HepG2 (cell line): ENCODE results near the gene C6orf62. TPM values are rescaled to one million over a fixed set of nuclear protein-coding genes. Genes with fewer than 3 reads are reported as not detected.
A peak's percentile ranks its signal among the peaks of the same experiment; 100 is the strongest.

Experiments
- ATAC-seq: fragments of 200-7000 bp; cut with Tn5 transposase; 3 replicates; pipeline ENCODE4 v1.9.1; 2020; ENCODE audit warnings: mild to moderate bottlenecking, moderate library complexity
- BruUV-seq: library from RNA; stranded (reverse); fragments of 400-500 nt; replicated peaks from 2 replicates; lab custom pipeline; 2021; lab: Mats Ljungman, UMichigan
- CTCF ChIA-PET: fragments of 300-600 bp; formaldehyde crosslinking; extraction: SDS; loops from one replicate; lab custom pipeline; 2021; ENCODE audit warnings: low total read pairs, inconsistent platforms, low intra/inter-chr PET ratio; lab: Yijun Ruan, JAX
- POLR2A ChIA-PET: fragments of 350-600 bp; sonication (Branson Sonifier 250); formaldehyde crosslinking; loops from one replicate; lab custom pipeline; 2020; ENCODE audit warnings: antibody characterized with exemption, inconsistent platforms; lab: Yijun Ruan, JAX
- DNase-seq: peaks from one replicate; pipeline ENCODE4 v3.0.0-alpha.2; 2015; ENCODE audit warnings: low spot score
- FAIRE-seq: peaks from 3 replicates; lab custom pipeline; 2011; peaks lifted over from hg19 to GRCh38; lab: Jason Lieb, UNC
- H2AFZ ChIP-seq: one replicate; pipeline ENCODE4 v1.6.1; 2011; ENCODE audit warnings: low read length, inconsistent platforms
- H3K27ac ChIP-seq: fragments of 300-600 bp; 3 replicates; pipeline ENCODE4 v1.8.0; 2011; ENCODE audit warnings: mixed run types, mild to moderate bottlenecking, mixed read lengths, low read length, inconsistent platforms; ENCODE audit not compliant: insufficient read depth; ENCODE audit errors: extremely low read length
- H3K27me3 ChIP-seq, 2 experiments: fragments of 200-600 bp in 1 of 2; 2 replicates in 1 of 2; 3 replicates in 1 of 2; pipeline versions ENCODE4 v1.6.0 to v1.8.0; 2011; ENCODE audit warnings: low read length in 2 of 2, mild to moderate bottlenecking in 2 of 2, moderate library complexity in 2 of 2, inconsistent platforms in 1 of 2; ENCODE audit not compliant: insufficient read depth in 2 of 2, control insufficient read depth in 1 of 2
- H3K36me3 ChIP-seq, 2 experiments: fragments of 200-600 bp in 1 of 2; replicated peaks in 1 of 2; 2 replicates in 1 of 2; 3 replicates in 1 of 2; pipeline versions ENCODE4 v1.5.1 to v1.8.0; 2011; ENCODE audit warnings: low read length in 2 of 2, inconsistent platforms in 1 of 2; ENCODE audit not compliant: insufficient read depth in 2 of 2, control insufficient read depth in 1 of 2
- H3K4me1 ChIP-seq: 2 replicates; pipeline ENCODE4 v1.5.1; 2012; ENCODE audit warnings: low read length, inconsistent platforms; ENCODE audit not compliant: insufficient read depth
- H3K4me2 ChIP-seq: 2 replicates; pipeline ENCODE4 v1.6.0; 2011; ENCODE audit warnings: low read depth, low read length, inconsistent platforms
- H3K4me3 ChIP-seq, 3 experiments: fragments of 200-600 bp in 1 of 3; sonication (generic), shearing (Covaris generic) in 1 of 3; replicated peaks in 1 of 3; 2 replicates each; pipeline ENCODE4 v1.5.1; 2011 to 2016; ENCODE audit warnings: low read length in 3 of 3, inconsistent platforms in 2 of 3, low read depth in 2 of 3, mild to moderate bottlenecking in 2 of 3, control low read depth in 1 of 3, mixed read lengths in 1 of 3; ENCODE audit not compliant: insufficient read depth in 1 of 3
- H3K79me2 ChIP-seq: one replicate; pipeline ENCODE4 v1.6.1; 2011; ENCODE audit warnings: low read length, inconsistent platforms; ENCODE audit not compliant: insufficient read depth
- H3K9ac ChIP-seq: 2 replicates; pipeline ENCODE4 v1.6.0; 2011; ENCODE audit warnings: mild to moderate bottlenecking, low read depth, low read length, inconsistent platforms; ENCODE audit not compliant: insufficient read depth
- H3K9me3 ChIP-seq: 2 replicates; pipeline ENCODE4 v1.5.1; 2012; ENCODE audit warnings: mild to moderate bottlenecking, low read length
- H4K20me1 ChIP-seq: 2 replicates; pipeline ENCODE4 v1.6.0; 2011; ENCODE audit warnings: inconsistent platforms, mild to moderate bottlenecking, low read length, moderate library complexity; ENCODE audit not compliant: insufficient read depth
- AGO2 ChIP-seq: fragments of 200-400 bp; formaldehyde crosslinking; optimal IDR thresholded peaks from 2 replicates; pipeline ENCODE3; 2017; ENCODE audit warnings: mild to moderate bottlenecking, low read depth, low read length, moderate library complexity
- ARID4A ChIP-seq: sonication (generic); formaldehyde crosslinking; IDR thresholded peaks from 2 replicates; pipeline ENCODE4 v1.5.0; 2020; ENCODE audit warnings: mild to moderate bottlenecking, missing genetic modification reagents, borderline replicate concordance
- GTF2F1 ChIP-seq: fragments of 150-350 bp; IDR thresholded peaks from 2 replicates; pipeline ENCODE4 v1.6.1; 2014; ENCODE audit warnings: low read length
- KIAA2018 ChIP-seq: sonication (generic); formaldehyde crosslinking; IDR thresholded peaks from 2 replicates; pipeline ENCODE4 v1.5.0; 2020; ENCODE audit warnings: mild to moderate bottlenecking, missing genetic modification reagents, borderline replicate concordance
- RBFOX2 ChIP-seq: fragments of 200-400 bp; formaldehyde crosslinking; IDR thresholded peaks from 2 replicates; pipeline ENCODE4 v1.6.1; 2017; ENCODE audit warnings: low read depth, mild to moderate bottlenecking, low read length
- ZBTB44 ChIP-seq: sonication (generic); formaldehyde crosslinking; IDR thresholded peaks from 2 replicates; pipeline ENCODE4 v1.4.0; 2020; ENCODE audit warnings: missing genetic modification reagents
- WGBS: methylation state at CpG from one replicate; pipeline ENCODE4 v1.1.6; 2017; ENCODE audit warnings: low lambda C conversion rate; 5-methylcytosine and 5-hydroxymethylcytosine counted together
- in situ Hi-C: cut with HindIII; loops from 2 replicates; pipeline ENCODE4 v1.10.0; 2017; ENCODE audit warnings: low pct_unique_long_range_greater_than_20kb; ENCODE audit not compliant: extremely low pct_ligation_motif_present
- intact Hi-C: fragments of 100-400 bp; cut with micrococcal nuclease; formaldehyde crosslinking; loops from one replicate; pipeline ENCODE4 v1.10.0; 2022; ENCODE audit not compliant: unreplicated experiment
- polyA plus RNA-seq, 8 experiments: library from polyadenylated mRNA; depleted of rRNA in 3 of 8; stranded (reverse) in 7 of 8; unstranded in 1 of 8; fragments of >200 nt; fragmentation: Illumina TruSeq in 4 of 8; extraction: Trizol in 4 of 8; gene quantifications; 2 replicates each; pipeline versions ENCODE4 v1.2.1 to v1.2.3, GENCODE V29; 2011 to 2016; ENCODE audit warnings: low read depth in 4 of 8, missing spikeins in 1 of 8, mixed read lengths in 1 of 8; ENCODE audit not compliant: insufficient read depth in 1 of 8
- total RNA-seq, 5 experiments: library from RNA; depleted of rRNA; stranded (reverse); fragments of >200 nt; fragmentation: Illumina TruSeq; extraction: Trizol; gene quantifications; 2 replicates each; pipeline ENCODE4 v1.2.3, GENCODE V29; 2016; ENCODE audit warnings: low read depth in 1 of 5
- TF ChIP-seq, protein P1 (sequence below): IDR thresholded peaks from 2 replicates; pipeline ENCODE4 v1.6.1; 2016; ENCODE audit warnings: mild to moderate bottlenecking

The C6orf62 gene
- total and polyA plus RNA-seq, 2 of the 13 experiments (the other 11 are each of a cell fraction or from before 2014, with no cell fraction given), result 54.8 to 90.4 TPM

- Histone ChIP-seq H3K36me3 (peaks cover 21 to 95% of the 10 kb centered on the region in 2 experiments), H3K4me2 (no peak overlapping the region), H4K20me1 (peaks cover 40% of the 10 kb centered on the region), H3K27me3 (no peaks in the 10 kb centered on the region), H3K4me1 (peaks cover 19% of the 10 kb centered on the region), H3K79me2 (peaks cover 30% of the 10 kb centered on the region), H3K4me3 (no peak overlapping the region), H3K27ac (no peak overlapping the region), H3K9ac (no peak overlapping the region), H2AFZ (no peak overlapping the region), H3K9me3 (no peaks in the 10 kb centered on the region)
- WGBS, result 91% methylated on average over 3 of the region's 3 CpGs
- no peak for ATAC-seq
- BruUV-seq, result TSS peak; percentile 2
- in situ Hi-C loops (no loop called here), intact Hi-C loops (loop anchor here (10.0 kb wide), 1 partner anchor 366 kb away; no protein-coding TSS in a partner anchor)
- ChIA-PET POLR2A (interaction anchor here (0.9 to 2.0 kb wide), 2 partner anchors 10 to 42 kb away, joined by 6 to 9 read pairs; partner anchors contain the start of genes ACOT13, C6orf62 and TDP2), CTCF (no interaction called here)
- DNase-seq, result no peak
- FAIRE-seq, result no peak
- TF ChIP-seq KIAA2018 (CRISPR knock-in tag), result no peak
- no peak for TF ChIP-seq GTF2F1
- TF ChIP-seq, protein P1, sequence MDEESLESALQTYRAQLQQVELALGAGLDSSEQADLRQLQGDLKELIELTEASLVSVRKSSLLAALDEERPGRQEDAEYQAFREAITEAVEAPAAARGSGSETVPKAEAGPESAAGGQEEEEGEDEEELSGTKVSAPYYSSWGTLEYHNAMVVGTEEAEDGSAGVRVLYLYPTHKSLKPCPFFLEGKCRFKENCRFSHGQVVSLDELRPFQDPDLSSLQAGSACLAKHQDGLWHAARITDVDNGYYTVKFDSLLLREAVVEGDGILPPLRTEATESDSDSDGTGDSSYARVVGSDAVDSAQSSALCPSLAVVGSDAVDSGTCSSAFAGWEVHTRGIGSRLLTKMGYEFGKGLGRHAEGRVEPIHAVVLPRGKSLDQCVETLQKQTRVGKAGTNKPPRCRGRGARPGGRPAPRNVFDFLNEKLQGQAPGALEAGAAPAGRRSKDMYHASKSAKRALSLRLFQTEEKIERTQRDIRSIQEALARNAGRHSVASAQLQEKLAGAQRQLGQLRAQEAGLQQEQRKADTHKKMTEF (CRISPR knock-in tag), result no peak
- no peak for TF ChIP-seq ARID4A (CRISPR knock-in tag)
- no peak for TF ChIP-seq ZBTB44
- TF ChIP-seq AGO2, result peak; percentile 75
- peak; percentile 62; the same call in 1 of the 2 replicates for TF ChIP-seq RBFOX2
Measured at GRCh38 chr6:24708612-24709011, 10.3 kb downstream of the C6orf62 start.
